GM12864 (cell line): ENCODE data around the gene IFT172.

Experiments
- DNase-seq: peaks from one replicate; pipeline ENCODE4 v3.0.0-alpha.2; 2011; ENCODE audit warnings: low read depth
- H3K4me3 ChIP-seq: 2 replicates; pipeline ENCODE4 v1.5.1; 2011; ENCODE audit warnings: mild to moderate bottlenecking, low read depth, low read length, control low read depth
- TF ChIP-seq, protein P1 (sequence below): IDR thresholded peaks from 2 replicates; pipeline ENCODE4 v1.5.1; 2011; ENCODE audit warnings: low read depth, mild to moderate bottlenecking, moderate library complexity, low read length, control low read depth, inconsistent platforms; ENCODE audit errors: missing control alignments

IFT172 gene

DNA sequence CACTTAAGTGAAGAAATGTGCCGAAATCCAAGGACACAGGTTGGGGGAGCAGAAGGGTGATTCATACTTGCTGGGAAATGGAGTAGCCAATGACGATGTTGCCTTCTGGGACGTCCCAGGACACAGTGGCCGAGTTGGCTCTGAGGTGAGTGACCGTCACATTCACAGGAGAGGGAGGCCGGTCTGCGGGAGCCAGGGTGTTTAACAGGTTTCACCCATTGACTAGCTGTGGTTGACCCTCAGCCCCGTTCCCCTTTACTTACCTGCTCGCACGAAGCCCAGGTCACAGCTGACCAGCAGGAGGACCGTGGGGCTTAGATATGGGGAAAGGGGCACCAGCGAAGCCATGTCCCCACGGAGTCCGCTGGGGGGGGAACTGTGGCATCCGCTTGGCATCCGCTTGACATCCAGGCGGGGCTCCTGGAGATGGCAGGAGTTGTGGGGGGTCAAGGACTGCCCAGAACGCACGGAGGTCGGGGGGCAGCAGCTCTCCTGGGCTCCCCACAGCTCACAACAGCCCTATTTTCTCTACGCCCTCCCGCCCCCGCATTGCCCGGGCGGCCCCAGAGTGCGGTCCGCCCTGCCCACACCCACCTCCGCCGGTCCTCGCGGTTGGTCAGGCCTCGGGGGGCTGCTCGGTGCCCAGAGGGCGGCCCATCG is 4.9 kb upstream of the IFT172 start:
- no peak for DNase-seq
- TF ChIP-seq, protein P1, sequence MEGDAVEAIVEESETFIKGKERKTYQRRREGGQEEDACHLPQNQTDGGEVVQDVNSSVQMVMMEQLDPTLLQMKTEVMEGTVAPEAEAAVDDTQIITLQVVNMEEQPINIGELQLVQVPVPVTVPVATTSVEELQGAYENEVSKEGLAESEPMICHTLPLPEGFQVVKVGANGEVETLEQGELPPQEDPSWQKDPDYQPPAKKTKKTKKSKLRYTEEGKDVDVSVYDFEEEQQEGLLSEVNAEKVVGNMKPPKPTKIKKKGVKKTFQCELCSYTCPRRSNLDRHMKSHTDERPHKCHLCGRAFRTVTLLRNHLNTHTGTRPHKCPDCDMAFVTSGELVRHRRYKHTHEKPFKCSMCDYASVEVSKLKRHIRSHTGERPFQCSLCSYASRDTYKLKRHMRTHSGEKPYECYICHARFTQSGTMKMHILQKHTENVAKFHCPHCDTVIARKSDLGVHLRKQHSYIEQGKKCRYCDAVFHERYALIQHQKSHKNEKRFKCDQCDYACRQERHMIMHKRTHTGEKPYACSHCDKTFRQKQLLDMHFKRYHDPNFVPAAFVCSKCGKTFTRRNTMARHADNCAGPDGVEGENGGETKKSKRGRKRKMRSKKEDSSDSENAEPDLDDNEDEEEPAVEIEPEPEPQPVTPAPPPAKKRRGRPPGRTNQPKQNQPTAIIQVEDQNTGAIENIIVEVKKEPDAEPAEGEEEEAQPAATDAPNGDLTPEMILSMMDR, result no peak
- no peak overlapping the region; the same call in 1 of the 2 replicates for H3K4me3 ChIP-seq

DNA sequence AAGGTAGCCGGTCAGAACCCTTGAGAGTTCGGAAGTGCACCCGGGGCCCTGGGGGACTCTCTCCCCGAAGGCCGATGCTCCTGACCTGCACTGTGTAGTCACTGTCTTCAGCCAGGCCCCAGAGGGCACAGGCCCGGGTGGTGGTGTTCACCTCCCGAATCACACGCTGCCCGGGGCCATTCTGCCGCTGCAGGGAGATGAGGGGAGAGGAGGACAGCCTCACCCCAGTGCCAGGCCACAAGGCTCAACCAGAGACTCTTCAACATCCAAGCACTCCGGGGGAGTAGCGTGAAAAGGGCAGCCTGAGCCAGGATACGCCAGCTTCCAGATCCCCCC is 4.4 kb upstream of the IFT172 start:
- no peak for DNase-seq
- TF ChIP-seq, protein P1, result no peak
- no peak overlapping the region for H3K4me3 ChIP-seq

DNA sequence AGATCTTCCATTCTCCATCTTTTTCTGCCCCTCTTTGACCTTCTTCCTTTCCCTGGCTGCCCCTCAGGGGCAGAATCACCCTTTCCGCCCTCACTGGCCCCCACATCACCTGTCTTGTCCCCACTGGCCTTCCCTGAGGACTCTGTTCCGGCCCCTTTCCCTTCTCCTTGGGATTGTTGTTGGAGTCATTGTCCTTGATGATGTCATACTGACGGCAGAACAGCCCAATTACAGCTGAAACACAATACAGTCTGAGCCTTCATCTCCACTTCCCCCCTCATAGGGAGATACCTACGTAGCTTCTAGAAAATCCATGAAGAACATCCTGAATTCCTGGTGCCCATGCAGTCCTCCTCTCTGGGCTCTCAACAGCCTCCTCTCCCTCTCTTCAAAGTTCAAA is 3.0 kb upstream of the IFT172 start:
- no peak overlapping the region for H3K4me3 ChIP-seq
- TF ChIP-seq, protein P1, result no peak
- no peak for DNase-seq

DNA sequence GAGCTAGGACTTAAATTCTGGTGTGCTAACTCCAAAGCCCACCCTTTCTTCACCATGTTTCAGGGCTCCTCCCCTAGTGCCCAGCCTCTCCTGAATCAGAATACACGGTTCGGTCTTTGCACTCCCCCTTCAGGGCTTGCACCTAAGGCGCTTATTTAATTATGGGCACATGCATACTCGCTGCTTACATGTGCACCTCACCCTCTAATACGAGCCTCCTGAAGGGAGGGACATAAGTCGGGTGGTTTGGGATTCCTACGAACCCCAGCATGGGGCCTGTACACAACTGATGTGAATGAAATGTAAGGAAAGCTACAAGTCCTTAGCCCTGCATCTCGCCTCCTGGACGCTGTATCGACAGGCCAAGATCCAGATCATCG is 435 bp downstream of the IFT172 start:
- H3K4me3 ChIP-seq, result peak overlapping the region; percentile 68
- DNase-seq, result no peak
- TF ChIP-seq, protein P1, result no peak

DNA sequence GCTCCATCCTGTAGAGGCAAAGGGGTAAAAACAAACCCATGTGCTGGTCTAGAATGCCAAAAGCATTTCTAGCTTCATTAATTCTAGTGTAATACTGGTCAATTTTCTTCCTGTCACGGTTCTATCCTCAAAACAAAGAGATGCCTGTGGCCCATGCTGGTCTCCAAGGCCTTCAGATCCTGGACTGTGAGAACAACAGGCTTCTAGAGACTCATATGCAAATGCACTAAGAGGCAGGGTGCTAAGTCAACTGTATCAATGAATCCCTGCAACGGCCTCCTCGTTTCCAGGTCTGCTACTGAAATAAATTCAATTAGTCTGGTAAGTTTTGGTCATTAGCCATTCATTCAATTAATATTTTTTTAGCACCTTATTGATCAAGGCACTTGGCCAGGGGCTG is 4.0 kb downstream of the IFT172 start:
- no peak overlapping the region for H3K4me3 ChIP-seq
- TF ChIP-seq, protein P1, result no peak
- no peak for DNase-seq

DNA sequence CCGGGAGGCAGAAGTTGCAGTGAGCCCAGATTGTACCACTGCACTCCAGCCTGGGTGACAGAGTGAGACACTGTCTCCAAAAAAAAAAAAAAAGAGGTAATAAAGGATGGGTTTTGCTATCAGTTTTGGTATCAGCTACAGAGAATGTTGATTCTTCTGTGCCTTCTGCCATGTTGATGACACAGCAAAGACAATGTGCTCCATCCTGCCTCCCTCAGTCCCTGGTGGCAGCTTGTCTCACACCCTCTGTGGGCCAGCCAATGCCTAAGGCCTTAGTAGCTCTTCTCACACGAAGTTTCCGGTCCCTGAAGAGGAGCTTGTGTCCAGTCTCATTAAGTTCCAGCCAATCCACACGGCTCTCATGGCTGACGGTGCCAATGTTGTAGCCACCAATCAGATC is 17.6 kb downstream of the IFT172 start:
- no peak overlapping the region for H3K4me3 ChIP-seq
- TF ChIP-seq, protein P1, result no peak
- no peak for DNase-seq

DNA sequence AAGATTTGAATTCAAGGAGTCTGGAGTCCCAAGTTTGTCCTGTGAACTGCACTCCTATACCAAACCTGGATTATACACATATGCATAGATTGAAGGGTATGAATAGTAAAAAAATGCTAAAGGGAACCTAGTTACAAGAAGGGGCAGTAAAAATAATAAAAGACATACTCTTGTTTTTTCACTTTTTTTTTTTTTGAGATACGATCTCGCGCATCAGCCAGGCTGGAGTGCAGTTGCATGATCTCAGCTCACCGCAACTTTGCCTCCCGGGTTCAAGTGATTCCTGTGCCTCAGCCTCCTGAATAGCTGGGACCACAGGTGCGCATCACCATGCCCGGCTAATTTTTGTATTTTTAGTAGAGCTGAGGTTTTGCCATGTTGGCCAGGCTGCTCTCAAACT is 25.1 kb downstream of the IFT172 start:
- no peak for DNase-seq
- H3K4me3 ChIP-seq, result no peak overlapping the region
- TF ChIP-seq, protein P1, result no peak
